Stimulated activated CD8-positive, alpha-beta memory T cell treated with anti-CD3 and anti-CD28 coated beads, Interleukin-4, amount 100 ng/mL, for 24 hours (primary cell): ENCODE measurements around the gene BEND3.
"Not testable (repeated sequence)": the region's sequence is repeated elsewhere in the genome, so short reads cannot be mapped to it uniquely, and the experiment has no call there.

Experiments
- DNase-seq: peaks from one replicate; pipeline ENCODE4 v3.0.0-alpha.2; 2020; ENCODE audit warnings: low read depth

Gene BEND3

DNA sequence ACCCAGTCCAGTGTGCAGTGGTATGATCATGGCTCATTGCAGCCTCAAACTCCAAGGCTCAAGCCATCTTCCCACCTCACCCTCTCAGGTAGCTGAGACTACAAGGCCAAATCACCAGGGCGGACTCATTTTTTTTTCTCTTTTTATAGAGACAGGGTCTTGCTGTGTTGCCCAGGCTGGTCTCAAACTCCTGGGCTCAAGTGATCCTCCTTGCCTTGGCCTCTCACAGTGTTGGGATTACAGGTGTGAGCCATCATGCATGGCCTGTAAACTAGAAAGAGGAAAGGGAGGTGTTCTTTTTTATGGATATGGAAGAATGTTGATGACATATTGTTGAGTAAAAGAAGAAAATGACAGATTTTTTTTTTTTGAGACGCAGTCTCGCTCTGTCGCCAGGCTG, 5.1 kb upstream of the BEND3 start:
- no peak for DNase-seq

- DNase-seq, result no peak
Measured at GRCh38 chr6:107118976-107119375, 3.7 kb upstream of the BEND3 start.

DNA sequence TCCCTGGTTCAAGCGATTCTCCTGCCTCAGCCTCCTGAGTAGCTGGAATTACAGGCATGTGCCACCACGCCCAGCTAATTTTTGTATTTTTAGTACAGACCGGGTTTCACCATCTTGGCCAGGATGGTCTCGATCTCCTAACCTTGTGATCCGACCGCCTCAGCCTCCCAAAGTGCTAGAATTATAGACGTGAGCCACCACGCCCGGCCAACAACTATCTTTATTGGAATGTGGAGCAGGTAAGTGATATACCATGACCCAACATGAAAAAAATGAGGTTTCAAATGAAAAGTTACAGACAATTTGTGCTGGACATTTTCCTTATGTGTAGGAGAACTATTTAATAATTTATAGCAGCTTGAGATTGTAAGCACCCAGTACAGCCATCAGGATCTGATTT, 3.2 kb upstream of the BEND3 start:
- DNase-seq, result not testable (repeated sequence)

- DNase-seq, result no peak
Measured at GRCh38 chr6:107116931-107117330, 1.6 kb upstream of the BEND3 start.

DNA sequence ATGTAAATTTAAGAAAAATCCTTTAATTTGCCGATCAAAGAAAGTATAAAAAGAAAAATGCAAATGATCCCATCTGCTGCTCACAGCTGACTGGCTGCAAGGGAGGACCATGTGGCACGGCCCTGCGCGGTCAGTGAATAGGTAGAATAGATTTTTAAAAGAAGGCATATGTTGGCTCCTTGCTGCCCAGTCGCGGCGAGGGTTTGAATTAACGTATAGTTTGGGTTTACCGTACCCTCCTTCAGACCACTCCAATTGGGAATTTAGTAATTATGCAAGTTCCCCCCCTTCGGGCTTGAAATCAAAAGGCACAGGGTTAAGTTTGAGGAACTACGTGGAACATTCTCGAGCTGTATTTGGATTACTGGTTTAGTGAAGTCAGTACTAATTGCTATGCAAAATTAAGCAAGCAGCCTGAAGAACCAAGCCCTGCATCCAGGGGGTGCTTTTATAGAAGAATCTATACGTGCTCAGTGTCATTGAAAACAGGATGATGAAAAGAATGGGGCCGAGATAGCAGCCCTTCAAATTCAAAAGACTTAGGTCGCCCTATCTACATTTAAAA, 1.1 kb upstream of the BEND3 start:
- no peak for DNase-seq

- no peak for DNase-seq
Measured at GRCh38 chr6:107115695-107116327, 496 bp upstream of the BEND3 start.

GRCh38 chr6:107114213-107114925, 946 bp downstream of the BEND3 start:
- DNase-seq, result peak; percentile 60

DNA sequence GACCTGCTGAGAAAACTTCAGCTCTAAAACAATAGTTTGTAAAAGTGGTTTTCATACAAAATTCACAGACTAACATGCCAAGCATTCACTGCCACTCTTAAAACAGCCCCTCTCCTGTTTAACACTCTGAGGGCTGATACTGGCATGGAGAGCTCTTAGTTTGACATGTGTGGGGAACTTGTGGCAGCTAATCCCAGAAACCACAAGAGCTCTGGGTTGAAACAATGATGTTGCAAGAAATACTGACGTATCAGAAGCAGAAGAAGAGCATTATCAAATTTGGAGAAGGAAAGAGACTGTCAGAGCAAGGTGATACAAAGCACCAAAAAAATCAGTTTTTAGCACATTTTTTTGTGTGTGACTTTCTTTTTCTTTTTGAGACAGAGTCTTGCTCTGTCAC, 5.1 kb downstream of the BEND3 start:
- DNase-seq, result no peak

DNA sequence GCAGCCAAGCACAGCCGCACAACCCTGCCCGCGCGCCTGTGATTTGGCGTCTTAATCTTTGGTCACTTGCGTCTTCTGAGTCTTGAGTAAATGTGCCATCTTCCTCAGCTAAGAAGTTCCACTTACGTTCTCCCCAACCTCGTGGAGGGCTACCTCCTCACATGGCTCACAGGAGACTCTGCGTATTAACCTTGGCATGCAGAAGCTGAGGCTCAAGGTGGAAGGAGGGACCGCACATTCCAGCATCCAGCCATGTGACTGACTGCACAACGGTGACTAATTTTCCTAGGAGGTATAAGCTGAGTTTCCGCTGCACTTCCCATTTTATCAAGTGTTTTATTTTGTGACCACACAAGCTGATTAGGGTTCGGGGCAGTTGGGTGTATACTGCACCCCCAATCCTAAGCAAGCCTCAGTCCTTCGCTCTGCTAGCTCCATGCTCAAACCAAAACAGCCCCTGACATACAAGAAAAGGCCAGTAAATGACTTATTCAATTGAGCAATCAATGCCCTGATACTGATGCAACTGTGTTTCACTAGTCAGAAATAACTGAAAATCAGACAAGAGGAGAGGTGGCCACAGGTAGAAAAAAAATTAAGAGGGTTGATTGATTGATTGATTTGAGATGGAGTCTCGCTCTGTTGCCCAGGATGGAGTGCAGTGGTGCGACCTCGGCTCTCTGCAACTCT, 7.0 kb downstream of the BEND3 start:
- no peak for DNase-seq

GRCh38 chr6:107107791-107108190, 7.5 kb downstream of the BEND3 start:
- no peak for DNase-seq

DNA sequence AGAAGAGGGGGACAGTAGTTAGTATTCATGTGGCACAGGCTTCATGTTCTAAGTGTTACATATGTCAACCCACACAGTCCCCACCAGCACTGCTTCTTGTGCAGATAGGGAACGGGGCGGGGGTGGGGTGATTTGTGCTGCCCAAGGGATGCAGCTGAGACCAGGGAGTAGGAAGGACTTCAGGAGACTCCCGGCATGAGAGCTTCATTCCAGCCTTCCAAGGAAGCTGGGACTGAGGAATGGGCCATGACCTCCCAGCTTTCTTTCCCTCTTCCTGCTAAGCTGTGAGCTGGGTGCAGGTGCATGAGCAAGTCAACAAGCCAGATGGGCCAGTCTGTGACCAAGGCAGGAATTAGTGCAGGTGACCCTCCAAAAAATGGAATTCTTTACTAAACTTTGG, 9.2 kb downstream of the BEND3 start:
- DNase-seq, result no peak

DNA sequence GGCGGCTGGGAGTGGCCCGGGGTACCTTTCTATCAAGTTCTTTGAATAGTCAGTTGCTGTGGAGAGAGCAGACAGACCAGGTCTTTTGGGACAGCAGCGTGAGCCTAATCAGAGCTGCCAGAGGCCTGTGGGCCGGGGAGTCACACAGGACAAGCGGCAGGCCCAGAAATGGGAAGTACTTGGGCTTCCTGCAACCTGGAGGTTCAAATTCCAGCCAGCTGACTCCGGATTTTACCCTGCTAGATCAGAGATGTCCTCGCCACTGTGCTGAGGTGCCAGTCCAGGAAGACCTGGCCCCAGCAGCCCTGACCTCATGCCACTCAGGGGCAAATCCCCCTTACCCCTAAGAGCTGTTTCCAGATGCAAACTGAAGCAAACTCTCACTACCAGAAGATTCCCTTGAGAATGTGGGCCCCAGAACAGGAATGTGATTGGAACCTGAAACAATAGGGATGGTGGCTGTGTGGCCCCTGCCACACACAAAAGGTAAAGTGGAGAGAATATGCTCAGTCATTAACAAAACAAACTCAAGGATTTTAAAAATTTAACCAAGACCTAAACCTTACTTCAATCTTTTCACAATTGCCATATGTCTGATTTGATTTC, 9.7 kb downstream of the BEND3 start:
- no peak for DNase-seq

GRCh38 chr6:107103082-107103481, 12.2 kb downstream of the BEND3 start:
- no peak for DNase-seq

- no peak for DNase-seq
Measured at GRCh38 chr6:107102414-107102805, 12.9 kb downstream of the BEND3 start.

GRCh38 chr6:107101686-107102413, 13.5 kb downstream of the BEND3 start:
- DNase-seq, result no peak

- DNase-seq, result no peak
Measured at GRCh38 chr6:107101211-107101610, 14.1 kb downstream of the BEND3 start.

- no peak for DNase-seq
Measured at GRCh38 chr6:107098436-107099307, 16.6 kb downstream of the BEND3 start.

GRCh38 chr6:107084459-107084858, 30.9 kb downstream of the BEND3 start:
- DNase-seq, result not testable (repeated sequence)

DNA sequence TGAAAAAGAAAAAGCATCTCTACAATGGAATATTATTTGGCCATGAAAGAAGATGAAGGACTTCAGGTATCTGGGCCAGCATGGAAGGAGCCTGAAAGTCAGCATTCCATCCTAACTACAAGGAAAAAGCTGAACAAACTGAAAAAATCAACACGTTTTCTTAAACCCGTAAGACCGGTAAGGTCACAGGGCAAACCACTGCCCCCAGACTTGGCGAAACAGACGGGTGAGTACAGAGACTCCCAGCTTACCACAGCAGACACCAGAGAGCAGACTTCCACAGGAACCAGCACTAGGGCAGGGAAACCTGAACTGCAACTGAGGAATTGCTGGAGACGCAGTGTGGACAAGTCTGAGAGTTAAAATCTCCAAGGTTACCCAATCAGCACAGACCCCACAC, 31.4 kb downstream of the BEND3 start:
- no peak for DNase-seq

DNA sequence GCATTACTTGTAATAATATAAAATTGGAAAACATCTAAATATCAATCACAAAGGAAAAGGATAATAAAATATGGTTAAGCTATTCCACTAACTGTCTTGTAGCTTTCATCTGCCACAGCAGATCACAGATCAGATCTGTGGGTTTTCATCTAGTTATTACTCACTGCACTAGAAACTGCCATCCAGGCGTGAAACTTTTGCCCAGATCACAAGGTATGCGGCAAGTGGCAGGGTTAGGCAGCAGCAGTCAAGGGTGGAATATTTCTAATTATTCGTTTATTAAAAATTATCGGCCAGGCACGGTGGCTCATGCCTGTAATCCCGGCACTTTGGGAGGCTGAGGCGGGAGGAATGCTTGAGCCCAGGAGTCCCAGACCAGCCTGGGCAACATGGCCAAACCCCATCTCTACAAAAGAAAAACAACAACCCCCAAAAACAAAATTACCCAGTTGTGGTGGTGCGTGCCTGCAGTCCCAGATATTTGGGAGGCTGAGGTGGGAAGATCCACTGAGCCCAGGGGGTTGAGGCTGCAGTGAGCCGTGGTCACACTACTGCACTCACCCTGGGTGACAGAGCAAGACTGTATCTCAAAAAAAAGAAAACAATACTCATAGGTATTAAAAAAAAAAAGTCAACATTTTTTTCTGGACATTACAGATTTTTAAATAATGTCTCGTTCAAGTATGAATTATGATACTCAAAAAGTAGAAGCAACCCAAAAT, 32.1 kb downstream of the BEND3 start:
- no peak for DNase-seq
